Ishikawa (cell line): Measurements from ENCODE around the gene ALDH1A2.

Experiments
- CEBPB ChIP-seq: IDR thresholded peaks from 2 replicates; pipeline ENCODE4 v1.6.1; 2012
- CREB1 ChIP-seq: IDR thresholded peaks from 2 replicates; pipeline ENCODE4 v1.6.1; 2012; ENCODE audit warnings: low read depth
- EGR1 ChIP-seq: IDR thresholded peaks from 2 replicates; pipeline ENCODE4 v1.6.1; 2012
- EP300 ChIP-seq: IDR thresholded peaks from 2 replicates; pipeline ENCODE4 v1.6.1; 2012; ENCODE audit warnings: borderline replicate concordance
- FOXM1 ChIP-seq: IDR thresholded peaks from 2 replicates; pipeline ENCODE4 v1.6.1; 2012; ENCODE audit warnings: low read depth, borderline replicate concordance
- NFIC ChIP-seq: IDR thresholded peaks from 2 replicates; pipeline ENCODE4 v1.6.1; 2012
- RAD21 ChIP-seq: IDR thresholded peaks from 2 replicates; pipeline ENCODE4 v1.6.1; 2012; ENCODE audit warnings: low read depth
- TAF1 ChIP-seq: IDR thresholded peaks from 2 replicates; pipeline ENCODE4 v1.6.1; 2012; ENCODE audit warnings: low read depth, mild to moderate bottlenecking
- TCF12 ChIP-seq: IDR thresholded peaks from 2 replicates; pipeline ENCODE4 v1.6.1; 2012; ENCODE audit warnings: low read depth
- TEAD4 ChIP-seq: IDR thresholded peaks from 2 replicates; pipeline ENCODE4 v1.6.1; 2012
- YY1 ChIP-seq: IDR thresholded peaks from 2 replicates; pipeline ENCODE4 v1.6.1; 2012; ENCODE audit warnings: low read depth
- ZBTB7A ChIP-seq: IDR thresholded peaks from 2 replicates; pipeline ENCODE4 v1.6.1; 2012; ENCODE audit warnings: low read depth
- TF ChIP-seq, protein P1 (sequence below): IDR thresholded peaks from 2 replicates; pipeline ENCODE4 v1.6.1; 2012
- TF ChIP-seq, protein P2 (sequence below): IDR thresholded peaks from 2 replicates; pipeline ENCODE4 v1.6.1; 2012
- TF ChIP-seq, protein P3 (sequence below): IDR thresholded peaks from 2 replicates; pipeline ENCODE4 v1.6.1; 2012; ENCODE audit warnings: low read depth, mild to moderate bottlenecking

Gene ALDH1A2

DNA sequence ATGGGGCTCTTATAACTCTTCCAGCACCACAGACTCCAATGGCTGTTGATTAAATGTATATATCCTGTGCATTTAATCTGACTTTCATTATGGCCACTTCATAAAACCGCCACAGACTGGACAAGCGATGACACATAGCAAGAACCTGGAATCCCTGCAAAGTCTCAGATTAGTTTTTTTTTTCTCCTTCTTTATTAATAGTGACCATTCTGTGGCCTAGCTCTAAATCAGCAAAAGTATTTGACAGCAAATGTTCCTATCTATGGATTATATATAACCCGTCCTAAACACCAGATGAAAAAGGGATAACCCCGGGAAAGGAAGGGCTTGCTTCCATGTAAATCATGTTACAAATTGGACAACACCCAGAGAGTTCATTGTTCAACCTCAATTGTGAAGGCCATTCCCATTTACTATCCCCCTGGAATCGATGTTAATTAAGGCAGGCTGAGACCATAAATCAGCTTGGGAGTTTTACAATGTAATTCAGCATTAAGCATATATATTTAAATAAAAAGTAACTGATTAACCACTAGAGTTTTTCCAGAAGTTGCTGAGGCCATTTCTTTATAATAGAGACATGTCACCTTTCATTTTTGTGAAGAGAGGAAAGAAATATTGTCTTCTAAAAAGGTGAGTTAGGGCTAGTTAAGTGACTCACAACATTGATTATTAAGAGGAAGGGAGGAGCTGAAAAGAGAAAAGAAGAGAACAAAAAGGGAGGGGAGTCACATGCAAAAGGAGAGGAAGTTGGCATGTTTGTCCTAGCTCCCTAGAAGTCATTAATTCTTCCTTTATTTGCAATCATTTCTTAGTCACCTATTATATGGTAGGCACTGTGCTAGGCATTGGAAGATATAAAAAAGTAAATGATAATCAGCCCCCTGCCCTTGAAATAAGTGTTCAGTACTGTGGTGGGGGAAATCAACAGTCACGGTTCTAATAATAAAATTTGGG lies 26.2 kb downstream of the ALDH1A2 start:
- no peak for TF ChIP-seq CREB1
- TF ChIP-seq ZBTB7A = no peak
- TF ChIP-seq TCF12 = no peak
- TF ChIP-seq TEAD4 = no peak
- TF ChIP-seq, protein P1, sequence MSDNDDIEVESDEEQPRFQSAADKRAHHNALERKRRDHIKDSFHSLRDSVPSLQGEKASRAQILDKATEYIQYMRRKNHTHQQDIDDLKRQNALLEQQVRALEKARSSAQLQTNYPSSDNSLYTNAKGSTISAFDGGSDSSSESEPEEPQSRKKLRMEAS = no peak
- TF ChIP-seq TAF1 = no peak
- TF ChIP-seq FOXM1 = no peak
- no peak for TF ChIP-seq NFIC
- no peak for TF ChIP-seq EGR1
- no peak for TF ChIP-seq RAD21
- TF ChIP-seq CEBPB = no peak
- TF ChIP-seq, protein P2, sequence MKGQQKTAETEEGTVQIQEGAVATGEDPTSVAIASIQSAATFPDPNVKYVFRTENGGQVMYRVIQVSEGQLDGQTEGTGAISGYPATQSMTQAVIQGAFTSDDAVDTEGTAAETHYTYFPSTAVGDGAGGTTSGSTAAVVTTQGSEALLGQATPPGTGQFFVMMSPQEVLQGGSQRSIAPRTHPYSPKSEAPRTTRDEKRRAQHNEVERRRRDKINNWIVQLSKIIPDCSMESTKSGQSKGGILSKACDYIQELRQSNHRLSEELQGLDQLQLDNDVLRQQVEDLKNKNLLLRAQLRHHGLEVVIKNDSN = no peak
- no peak; the same call in 1 of the 2 replicates for TF ChIP-seq EP300

DNA sequence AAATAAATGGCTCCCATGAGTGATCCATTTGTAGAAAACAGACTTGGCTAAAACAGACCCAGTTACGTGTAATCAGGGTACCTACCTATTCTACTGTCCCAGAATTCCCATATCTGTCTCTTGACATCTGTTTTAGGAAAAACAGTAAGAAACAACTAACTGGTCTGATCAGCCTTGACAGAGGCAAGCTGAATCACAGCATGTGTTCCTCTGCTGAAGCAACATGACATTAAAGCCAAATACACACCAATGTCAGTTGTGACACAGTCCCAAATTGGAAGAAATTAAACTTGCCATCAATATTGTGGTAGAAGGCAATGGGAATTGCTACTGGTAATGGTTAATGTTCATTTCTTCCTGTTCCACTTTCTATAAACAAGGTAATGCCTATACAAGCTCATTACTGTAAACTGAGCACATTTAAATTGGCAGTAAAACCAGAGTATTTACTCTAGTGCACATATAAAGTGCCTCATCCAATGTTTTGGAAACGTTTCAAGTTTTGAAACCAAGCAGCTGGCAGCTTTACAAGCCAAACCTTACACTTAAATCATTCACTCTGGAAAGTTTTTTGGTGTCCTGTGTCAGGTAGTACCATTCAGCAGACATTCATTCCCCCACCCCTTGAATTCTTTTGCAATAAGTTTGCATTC lies 27.0 kb downstream of the ALDH1A2 start:
- no peak for TF ChIP-seq YY1
- TF ChIP-seq TCF12 = peak; percentile 53
- TF ChIP-seq EP300 = 0 out of 2 replicates have a peak, but pooled peaks have one; percentile 25
- peak; percentile 83 for TF ChIP-seq NFIC
- TF ChIP-seq TEAD4 = peak; percentile 23; the same call in 1 of the 2 replicates
- TF ChIP-seq, protein P2 = no peak
- TF ChIP-seq, protein P1 = peak; percentile 42; the same call in 1 of the 2 replicates
- peak; percentile 76 for TF ChIP-seq CEBPB

DNA sequence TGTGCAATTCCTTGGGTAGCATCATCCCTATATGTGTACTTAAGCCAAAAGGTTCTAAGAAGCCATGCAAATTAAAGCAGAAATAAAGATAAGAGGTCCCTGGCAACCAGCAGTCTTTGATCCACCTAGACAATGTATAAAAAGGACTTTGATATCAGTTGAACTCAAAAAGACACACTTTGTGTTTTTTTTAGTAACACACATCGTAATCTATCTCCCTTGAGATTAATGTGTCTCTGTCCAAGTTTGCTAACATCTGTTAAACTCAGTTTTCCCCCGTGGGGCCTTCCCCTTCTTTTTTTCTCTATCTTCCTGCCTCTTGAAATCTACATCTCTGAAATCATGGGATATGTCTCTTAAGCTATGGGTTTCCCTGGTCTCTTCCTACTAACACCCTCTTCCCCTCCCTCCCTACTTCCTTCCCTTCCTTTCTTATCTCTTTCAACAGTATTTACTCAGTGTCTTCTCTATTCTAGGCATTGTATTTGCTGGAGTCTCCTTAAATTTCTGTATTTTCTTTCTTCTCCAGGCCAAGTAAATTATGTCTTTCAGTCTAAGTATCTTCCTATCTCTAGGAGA lies 27.7 kb downstream of the ALDH1A2 start:
- TF ChIP-seq, protein P3, sequence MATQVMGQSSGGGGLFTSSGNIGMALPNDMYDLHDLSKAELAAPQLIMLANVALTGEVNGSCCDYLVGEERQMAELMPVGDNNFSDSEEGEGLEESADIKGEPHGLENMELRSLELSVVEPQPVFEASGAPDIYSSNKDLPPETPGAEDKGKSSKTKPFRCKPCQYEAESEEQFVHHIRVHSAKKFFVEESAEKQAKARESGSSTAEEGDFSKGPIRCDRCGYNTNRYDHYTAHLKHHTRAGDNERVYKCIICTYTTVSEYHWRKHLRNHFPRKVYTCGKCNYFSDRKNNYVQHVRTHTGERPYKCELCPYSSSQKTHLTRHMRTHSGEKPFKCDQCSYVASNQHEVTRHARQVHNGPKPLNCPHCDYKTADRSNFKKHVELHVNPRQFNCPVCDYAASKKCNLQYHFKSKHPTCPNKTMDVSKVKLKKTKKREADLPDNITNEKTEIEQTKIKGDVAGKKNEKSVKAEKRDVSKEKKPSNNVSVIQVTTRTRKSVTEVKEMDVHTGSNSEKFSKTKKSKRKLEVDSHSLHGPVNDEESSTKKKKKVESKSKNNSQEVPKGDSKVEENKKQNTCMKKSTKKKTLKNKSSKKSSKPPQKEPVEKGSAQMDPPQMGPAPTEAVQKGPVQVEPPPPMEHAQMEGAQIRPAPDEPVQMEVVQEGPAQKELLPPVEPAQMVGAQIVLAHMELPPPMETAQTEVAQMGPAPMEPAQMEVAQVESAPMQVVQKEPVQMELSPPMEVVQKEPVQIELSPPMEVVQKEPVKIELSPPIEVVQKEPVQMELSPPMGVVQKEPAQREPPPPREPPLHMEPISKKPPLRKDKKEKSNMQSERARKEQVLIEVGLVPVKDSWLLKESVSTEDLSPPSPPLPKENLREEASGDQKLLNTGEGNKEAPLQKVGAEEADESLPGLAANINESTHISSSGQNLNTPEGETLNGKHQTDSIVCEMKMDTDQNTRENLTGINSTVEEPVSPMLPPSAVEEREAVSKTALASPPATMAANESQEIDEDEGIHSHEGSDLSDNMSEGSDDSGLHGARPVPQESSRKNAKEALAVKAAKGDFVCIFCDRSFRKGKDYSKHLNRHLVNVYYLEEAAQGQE = no peak
- no peak for TF ChIP-seq CREB1
- TF ChIP-seq CEBPB = no peak
- TF ChIP-seq RAD21 = no peak
- TF ChIP-seq, protein P1 = no peak
- no peak for TF ChIP-seq FOXM1
- no peak for TF ChIP-seq EGR1
- TF ChIP-seq EP300 = no peak

DNA sequence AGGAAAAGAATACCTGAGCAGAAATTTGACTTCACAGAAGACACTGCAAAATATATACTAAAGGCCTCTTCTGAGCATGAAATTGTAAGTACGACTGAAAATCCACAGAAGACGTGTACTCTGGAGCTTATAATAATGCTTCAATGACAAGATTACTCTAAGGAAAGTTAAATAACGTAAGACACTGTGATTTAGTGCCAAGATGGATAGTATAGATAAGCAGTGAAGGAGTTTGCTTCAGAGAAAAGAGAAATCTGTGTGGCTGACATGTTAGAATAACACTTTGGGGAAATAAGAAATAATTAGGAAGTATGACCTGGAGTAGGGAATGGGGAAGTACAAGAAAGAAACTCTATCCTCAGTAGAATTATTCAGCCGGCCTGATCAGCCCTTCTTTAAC lies 28.9 kb downstream of the ALDH1A2 start:
- TF ChIP-seq EGR1 = no peak
- TF ChIP-seq FOXM1 = no peak
- TF ChIP-seq, protein P2 = no peak
- TF ChIP-seq TAF1 = no peak
- TF ChIP-seq RAD21 = no peak
- no peak for TF ChIP-seq YY1
- TF ChIP-seq EP300 = no peak
- TF ChIP-seq NFIC = no peak
- TF ChIP-seq, protein P1 = no peak
- TF ChIP-seq TEAD4 = no peak
- TF ChIP-seq ZBTB7A = no peak
- no peak for TF ChIP-seq TCF12
- TF ChIP-seq CREB1 = no peak
- no peak for TF ChIP-seq CEBPB
- TF ChIP-seq, protein P3 = no peak
